GM18505 (cell line): Measurements from ENCODE around the gene MPC2.
"Not testable (repeated sequence)": the region's sequence is repeated elsewhere in the genome, so short reads cannot be mapped to it uniquely, and the experiment has no call there.

ENCODE experiments used
- ATAC-seq: cut with Tn5 transposase; IDR thresholded peaks from one replicate; pipeline ENCODE4 v1.9.1; 2021; ENCODE audit not compliant: unreplicated experiment
- POLR2A ChIP-seq: IDR thresholded peaks from 4 replicates; pipeline ENCODE4 v1.6.1; 2011; ENCODE audit warnings: borderline replicate concordance; ENCODE audit not compliant: insufficient read depth, insufficient read length; ENCODE audit errors: extremely low read depth

The MPC2 gene

DNA sequence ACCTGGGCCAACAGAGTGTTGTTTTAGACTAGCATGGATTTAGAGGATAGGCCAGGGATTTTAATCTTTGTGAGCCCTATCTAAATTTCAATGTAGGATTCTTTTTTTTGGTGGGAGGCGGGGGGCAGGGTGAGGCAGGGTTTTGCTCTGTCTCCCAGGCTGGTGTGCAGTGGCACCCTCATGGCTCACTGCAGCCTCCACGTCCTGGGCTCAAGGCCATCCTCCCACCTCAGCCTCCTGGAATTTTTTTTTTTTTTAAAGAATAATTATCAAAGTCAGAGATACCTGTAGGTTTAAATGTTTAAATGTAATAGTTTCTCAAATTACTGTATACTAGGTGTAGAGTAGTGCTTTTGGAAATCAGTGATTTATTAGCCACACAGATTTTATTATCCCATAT is 3.4 kb upstream of the MPC2 start:
- no peak for ATAC-seq
- no peak for TF ChIP-seq POLR2A

DNA sequence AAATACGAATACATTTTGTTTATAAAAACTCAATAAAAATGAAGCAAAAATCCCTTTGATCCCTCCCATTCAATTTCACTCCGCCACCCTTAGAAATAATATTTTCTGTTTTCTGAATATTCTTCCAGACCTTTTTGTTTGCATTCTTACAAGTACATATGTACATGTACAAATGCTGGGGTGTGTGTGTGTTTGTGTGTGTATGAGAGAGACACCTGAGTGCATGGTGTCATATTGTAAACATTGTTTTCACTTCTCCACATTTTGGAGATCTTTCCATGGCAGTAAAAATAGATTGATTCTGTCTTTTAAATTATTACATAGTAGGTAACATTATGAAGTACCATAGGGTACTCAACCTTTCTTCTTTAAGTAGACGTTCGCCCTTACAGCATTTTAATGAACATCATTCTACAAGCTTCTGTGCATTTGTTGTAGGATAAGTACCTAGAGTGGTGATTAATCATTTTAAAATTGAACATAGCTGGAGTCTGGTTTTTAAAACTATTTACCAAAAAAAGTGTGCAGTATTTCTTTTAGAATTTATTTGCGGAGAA is 1.3 kb upstream of the MPC2 start:
- no peak for TF ChIP-seq POLR2A
- ATAC-seq: no peak

DNA sequence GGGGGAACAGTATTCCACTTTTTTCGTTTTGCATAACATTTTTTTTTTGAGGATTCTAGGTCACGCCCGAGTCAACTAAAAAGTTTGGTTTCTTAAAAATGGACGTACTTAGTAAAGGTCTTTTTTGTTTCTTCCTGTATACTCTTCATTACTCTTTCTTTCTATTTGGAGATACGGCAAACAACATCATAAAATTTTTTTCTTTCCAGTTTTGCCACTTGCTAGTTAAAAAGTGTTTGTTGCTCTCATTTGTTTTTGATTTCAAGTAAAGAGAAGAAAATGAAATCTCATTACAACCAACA is 788 bp upstream of the MPC2 start:
- no peak for TF ChIP-seq POLR2A
- ATAC-seq: no peak

DNA sequence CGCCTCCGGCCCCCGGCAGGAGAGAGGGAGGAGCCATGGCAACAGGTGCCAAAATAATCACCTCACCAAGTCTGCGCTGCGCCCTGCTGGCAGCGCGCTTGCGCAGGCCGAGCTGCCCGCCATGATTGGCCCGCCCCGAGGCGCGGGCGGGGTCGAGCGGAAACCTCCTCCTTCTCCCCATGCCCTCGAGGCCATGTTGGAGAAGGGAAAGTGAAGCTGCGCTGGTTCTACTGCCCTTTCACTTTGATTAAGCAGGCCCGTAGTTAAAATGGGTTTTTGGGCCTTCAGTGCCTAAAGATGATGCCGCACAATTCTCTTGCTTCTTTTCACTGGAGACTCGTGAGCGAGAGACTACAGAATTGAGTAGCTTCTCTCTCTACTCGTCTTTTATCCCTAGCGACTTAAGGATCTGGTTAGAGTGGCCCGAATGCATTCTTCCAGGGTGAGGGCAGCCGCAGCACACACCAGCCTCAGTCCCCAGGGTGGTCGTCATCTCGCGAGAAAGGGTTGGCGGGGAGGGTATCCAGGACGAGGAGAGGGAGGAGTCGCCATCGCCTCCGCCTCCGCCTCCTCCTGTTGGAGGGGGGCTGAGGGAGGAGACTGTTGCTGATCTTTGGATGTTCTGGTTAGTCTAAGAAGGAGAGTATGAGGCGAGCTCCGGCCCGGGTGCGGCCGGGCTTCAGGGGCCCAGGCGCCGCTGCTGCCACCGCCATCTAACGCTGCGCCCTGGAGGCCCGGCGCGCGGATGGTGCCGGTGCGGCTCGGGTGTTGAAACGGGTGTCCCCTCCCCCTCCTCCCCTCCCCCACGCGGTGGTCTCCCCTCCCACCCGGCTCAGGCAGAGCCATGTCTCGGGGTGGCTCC is 573 bp downstream of the MPC2 start, which contains the start of gene DCAF6:
Gene DCAF6 (plus strand): TSS at position 616 of the 862 bp plus-strand sequence. CDS start 229 bp downstream, at position 845.
- ATAC-seq: peak; percentile 83
- TF ChIP-seq POLR2A: peak; percentile 88

DNA sequence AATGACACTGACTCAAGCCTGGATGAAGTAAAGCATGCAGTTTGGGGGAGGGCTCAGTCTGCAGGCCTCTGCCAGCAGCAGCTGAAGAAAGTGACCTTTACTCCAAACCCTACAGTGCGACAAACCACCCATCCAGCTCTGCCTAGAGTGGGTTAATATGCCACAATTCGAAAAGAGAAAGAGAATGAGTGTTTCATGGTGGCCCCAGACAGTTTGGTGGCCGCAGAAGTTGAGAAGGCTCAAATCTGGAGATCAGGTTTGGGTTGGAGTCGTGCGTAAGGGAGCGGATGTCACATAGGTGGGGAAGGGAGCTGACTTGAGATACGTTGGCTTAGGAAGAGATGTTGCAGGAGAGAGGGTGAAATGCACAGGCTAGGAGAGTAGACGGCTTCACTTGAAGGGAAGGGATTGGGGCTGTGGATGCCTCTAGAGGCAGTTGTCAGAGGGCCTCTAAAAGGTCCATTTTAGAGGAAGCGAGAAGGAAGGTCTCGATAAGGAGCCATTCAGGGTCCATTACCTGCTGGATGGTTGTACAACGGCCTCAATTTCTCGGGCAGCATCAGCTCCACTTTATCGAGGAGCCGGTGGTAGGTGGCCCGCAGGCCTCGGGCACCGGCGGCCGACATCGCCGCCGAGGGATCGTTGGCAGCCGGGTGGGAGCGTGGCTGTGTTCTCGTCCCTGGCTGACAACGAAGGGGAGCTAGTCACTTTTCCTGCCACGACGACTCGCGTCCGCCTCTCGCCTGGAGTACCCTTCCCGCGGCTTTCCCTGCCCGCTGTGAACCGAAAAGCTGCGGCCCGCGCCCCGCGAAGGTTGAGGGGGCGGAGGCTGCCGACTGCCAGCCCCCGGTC is 1.4 kb downstream of the MPC2 start:
- ATAC-seq: peak; percentile 5
- TF ChIP-seq POLR2A: peak; percentile 53

DNA sequence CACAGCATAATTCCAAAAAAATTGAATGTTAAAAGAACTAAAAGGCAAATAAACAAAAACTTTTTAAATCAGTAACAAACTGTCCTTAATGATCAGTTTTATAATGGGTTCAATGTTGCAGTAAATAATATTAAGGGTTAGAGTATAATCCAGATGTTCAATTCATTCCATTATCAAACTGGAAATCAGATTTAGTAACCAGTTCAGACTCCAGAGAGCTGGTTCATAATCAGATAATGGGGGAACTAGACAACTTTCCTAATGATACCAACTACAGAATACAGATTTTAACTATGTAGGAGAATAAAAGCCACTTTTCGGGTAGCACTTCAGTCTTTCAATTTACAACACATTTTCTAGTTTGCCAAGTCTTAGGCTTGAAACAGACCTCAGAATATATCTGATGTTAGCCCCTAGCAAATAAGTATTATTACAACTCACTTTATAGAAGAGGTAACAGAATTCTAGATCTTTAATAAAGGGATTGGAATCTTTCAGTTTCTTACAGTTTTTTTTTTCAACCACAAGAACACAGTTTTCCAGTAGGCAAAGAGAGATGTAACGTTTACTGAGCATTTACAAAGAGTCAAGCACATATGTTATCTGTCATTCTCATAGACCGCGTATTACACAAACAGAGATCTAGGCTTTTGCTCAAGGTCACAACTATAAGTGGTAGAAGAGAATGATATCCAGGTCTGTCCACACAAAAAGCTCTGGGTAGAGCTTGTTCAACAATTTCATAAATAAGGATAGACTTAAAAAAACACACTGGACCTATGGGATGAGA is 2.3 kb downstream of the MPC2 start:
- no peak for TF ChIP-seq POLR2A
- no peak for ATAC-seq

DNA sequence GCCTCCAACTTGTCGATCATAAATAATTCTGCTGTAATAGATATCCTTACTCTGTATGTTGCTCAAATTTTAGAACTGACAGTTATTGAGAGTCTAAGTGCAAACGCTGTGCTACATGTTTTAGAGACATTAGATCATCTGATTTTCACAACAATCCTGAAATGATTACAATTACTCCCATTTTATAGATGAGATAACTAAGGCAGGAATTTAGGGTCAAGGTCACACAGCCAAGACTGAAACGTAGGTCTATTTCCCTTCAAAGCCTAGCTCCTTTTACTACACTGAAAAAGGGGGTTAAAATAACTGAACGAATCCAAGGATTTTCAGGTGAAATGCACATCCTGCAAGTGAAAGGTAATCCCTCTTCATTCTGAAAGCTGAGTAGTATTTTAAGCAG is 3.1 kb downstream of the MPC2 start:
- TF ChIP-seq POLR2A: no peak
- no peak for ATAC-seq

DNA sequence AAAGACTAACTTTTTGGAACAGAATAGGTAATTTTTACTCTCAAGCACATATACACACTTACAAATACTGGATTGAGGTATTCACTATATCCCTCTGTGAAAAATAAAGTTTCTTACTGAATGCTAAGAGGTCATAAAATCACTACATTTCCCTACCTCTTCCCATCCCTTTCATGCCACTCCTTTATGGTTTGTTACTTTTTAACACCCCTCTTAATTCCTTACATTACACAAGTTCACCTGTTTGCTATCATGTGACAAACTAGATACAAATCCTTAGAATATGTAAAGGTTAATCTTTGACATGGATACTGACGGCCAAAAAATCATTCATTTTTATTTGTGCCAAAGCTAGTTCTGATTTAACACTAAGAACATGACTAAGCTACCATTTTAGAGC is 7.1 kb downstream of the MPC2 start:
- TF ChIP-seq POLR2A: no peak
- no peak for ATAC-seq

DNA sequence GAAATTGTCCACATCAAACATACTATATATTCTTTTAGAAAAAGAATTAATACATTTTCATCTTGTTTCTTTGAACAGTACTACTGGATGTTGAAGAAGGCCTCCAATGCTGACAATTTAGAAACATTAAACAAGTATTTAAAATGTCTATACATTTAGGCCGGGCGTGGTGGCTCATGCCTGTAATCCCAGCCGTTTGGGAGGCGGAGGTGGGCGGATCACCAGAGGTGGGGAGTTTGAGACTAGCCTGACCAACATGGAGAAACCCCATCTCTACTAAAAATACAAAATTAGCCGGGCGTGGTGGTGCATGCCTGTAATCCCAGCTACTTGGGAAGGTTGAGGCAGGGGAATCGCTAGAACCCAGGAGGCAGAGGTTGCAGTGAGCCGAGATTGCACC is 8.0 kb downstream of the MPC2 start:
- ATAC-seq: not testable (repeated sequence)

DNA sequence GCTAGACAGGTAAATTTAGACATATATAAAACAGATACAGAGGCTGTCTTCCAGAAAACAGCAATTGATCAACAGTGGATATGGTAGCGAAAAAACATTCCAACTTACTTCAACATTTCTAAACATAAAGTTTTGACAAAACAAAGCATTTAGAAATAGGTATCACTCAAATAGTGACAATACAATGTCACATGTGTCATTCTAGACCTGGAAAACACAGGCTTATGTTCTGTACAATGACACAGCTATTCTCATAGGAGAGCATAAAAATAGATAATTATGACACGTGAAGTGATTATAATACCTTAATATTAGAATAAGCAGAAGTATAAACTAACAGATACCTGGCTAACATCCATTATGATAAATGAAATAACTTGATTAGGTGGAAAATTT is 8.4 kb downstream of the MPC2 start:
- no peak for TF ChIP-seq POLR2A
- ATAC-seq: no peak

DNA sequence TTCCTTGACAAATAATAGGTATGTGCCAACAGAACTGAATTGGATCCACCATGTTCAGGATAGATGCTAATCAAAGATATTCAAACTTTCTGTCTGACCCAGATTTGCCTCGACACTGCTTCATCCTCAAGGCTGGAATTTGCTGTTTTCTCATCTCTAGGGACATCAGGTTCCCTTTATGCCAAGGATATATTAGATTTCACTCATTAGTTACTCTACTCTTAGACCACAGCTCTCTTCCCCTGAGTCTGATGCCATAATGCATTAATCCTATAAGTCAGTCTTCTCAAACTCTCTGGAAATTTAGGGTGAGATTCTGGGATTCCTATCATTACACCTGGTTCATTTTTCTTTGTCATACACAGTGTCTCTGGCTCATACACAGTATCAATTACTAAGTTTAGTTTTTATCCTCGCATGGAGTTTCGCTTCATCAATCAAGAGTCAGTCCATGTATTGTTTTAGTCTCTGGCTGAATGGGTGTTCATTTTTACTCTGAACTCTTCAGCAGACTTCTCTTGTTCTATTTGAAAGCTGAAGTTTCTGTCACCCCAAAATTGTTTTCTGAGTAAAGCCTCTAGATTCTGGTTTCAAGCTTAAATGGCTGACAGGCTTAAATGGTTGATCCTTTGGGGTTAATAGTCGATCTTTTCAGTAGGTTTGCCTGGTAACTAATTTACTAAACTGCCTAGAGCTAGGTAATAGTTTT is 9.7 kb downstream of the MPC2 start:
- no peak for ATAC-seq
- no peak for TF ChIP-seq POLR2A

DNA sequence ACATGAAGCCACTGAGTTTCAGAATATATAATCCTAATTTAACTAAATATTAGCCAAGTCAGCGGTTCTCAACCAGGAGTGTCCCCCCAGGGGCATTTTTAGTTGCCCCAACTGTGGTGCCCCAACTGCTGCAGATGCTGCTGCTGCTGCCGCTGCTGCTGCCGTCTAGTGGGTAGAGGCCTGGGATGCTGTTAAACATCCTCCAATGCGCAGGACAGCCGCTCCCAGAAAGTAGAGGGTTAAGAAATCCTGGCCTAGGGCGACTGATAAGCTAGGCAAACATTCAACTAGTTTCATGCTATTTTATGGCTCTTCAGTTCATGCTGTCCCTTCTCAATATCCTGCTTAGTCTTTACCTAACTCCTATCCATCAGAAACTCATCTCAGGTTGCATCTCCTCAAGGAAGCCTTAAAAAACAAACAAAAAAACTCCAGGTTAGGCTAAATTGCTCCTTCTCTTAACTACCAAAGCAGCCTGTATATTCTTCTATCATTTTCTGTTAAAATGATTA is 10.3 kb downstream of the MPC2 start:
- ATAC-seq: no peak
- no peak for TF ChIP-seq POLR2A
